ENCODE results near the gene NLE1. TPM values are rescaled to one million over a fixed set of nuclear protein-coding genes. Genes with fewer than 3 reads are reported as not detected.

Gene NLE1
- total and polyA plus RNA-seq, 2 experiments from 2014 or later = 6.8 to 18.5 TPM

DNA sequence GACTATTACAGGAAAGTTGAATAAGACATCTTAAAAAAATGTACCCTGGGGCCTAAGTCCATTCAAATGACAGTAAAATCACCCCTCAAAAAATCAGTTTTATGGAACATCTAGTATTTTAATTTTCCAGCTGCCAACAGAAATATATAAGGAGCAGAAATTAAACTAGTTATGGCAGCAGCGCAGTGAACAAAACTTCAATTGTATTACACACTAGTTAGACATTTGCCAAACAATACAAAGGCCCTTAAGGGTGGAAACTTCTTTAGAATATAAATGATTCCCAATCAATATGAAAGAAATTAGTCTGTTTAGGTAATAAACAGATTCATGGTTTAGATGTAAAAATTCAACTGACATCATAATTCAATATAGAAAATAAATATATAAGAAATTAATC is 60.5 kb downstream of the NLE1 start:
- Histone ChIP-seq H3K36me3 (ENCODE audit: low read depth) (no peaks in the 10 kb centered on the region), H3K4me3 (no peak overlapping the region), H3K27me3 (replicated peaks; ENCODE audit: insufficient read depth) (no peaks in the 10 kb centered on the region), H3K9ac (no peak overlapping the region), H3K4me2 (ENCODE audit: unreplicated experiment) (no peak overlapping the region), H4K20me1 (ENCODE audit: insufficient read depth) (no peaks in the 10 kb centered on the region), H2AFZ (no peak overlapping the region), H3K9me2 (ENCODE audit: insufficient read depth) (no peaks in the 10 kb centered on the region), H3K27ac (no peak overlapping the region), H3K79me2 (ENCODE audit: insufficient read depth) (peaks cover 38% of the 10 kb centered on the region), H3K9me3 (ENCODE audit: low read depth) (no peaks in the 10 kb centered on the region), H3F3A (ENCODE audit: insufficient read depth) (peaks cover 16% of the 10 kb centered on the region), H3K4me1 (ENCODE audit: insufficient read depth) (peaks cover 23% of the 10 kb centered on the region)
- WGBS, 2 experiments (ENCODE audit: low coverage in 1 of 2, low lambda C conversion rate in 2 of 2, missing lambda C conversion rate in 2 of 2) = 98 to 100% methylated on average over 1 of the region's 1 CpG
- TF ChIP-seq EZH2 (IDR thresholded peaks at IDR 0.05; ENCODE audit: insufficient read depth, poor library complexity, severe bottlenecking) (no peak), EZH2phosphoT487 (IDR thresholded peaks at IDR 0.05; ENCODE audit: insufficient read depth, low read depth) (no peak)
- DNase-seq = no peak
- in situ Hi-C loops (cut with MboI) = loop anchor here (25.0 kb wide), 1 partner anchor 1431 kb away; no protein-coding TSS in a partner anchor

DNA sequence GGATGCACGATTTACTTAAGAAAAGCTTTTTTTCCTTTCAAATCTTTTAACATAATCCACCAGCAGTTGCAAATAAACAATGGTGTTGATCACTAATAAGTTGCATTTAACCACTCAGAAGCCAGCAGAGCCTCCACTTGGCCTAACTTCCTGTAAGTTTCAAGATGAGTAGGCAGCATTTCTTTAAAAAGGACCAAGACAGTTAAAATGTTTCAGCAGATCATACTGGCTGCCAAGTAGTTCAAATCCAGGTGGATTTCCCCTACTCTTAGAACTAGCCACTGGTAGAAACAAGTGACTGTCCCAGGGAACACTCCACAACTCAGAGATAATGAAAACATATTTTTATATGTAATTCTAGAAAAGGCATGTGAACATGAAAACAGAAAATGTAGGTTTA is 61.6 kb downstream of the NLE1 start:
- in situ Hi-C loops (cut with MboI) = loop anchor here (25.0 kb wide), 1 partner anchor 1432 kb away; no protein-coding TSS in a partner anchor
- 50 to 59% methylated on average over 1 of the region's 1 CpG for WGBS, 2 experiments (ENCODE audit: low coverage in 1 of 2, low lambda C conversion rate in 2 of 2, missing lambda C conversion rate in 2 of 2)

GRCh38 chr17:35079547-35080423 is 62.3 kb downstream of the NLE1 start:
- H3F3A ChIP-seq (ENCODE audit: insufficient read depth) = peaks cover 16% of the 10 kb centered on the region
- no peak overlapping the region for H2AFZ ChIP-seq
- H3K79me2 ChIP-seq (ENCODE audit: insufficient read depth) = peaks cover 26% of the 10 kb centered on the region
- no peak overlapping the region for H3K4me3 ChIP-seq
- H3K27me3 ChIP-seq (replicated peaks; ENCODE audit: insufficient read depth) = no peaks in the 10 kb centered on the region
- no peaks in the 10 kb centered on the region for H4K20me1 ChIP-seq (ENCODE audit: insufficient read depth)
- no peak for TF ChIP-seq EZH2phosphoT487 (IDR thresholded peaks at IDR 0.05; ENCODE audit: insufficient read depth, low read depth)
- TF ChIP-seq EZH2 (IDR thresholded peaks at IDR 0.05; ENCODE audit: insufficient read depth, poor library complexity, severe bottlenecking) = no peak
- 98 to 100% methylated on average over 1 of the region's 1 CpG for WGBS, 2 experiments (ENCODE audit: low coverage in 1 of 2, low lambda C conversion rate in 2 of 2, missing lambda C conversion rate in 2 of 2)
- no peaks in the 10 kb centered on the region for H3K36me3 ChIP-seq (ENCODE audit: low read depth)
- no peak overlapping the region for H3K4me2 ChIP-seq (ENCODE audit: unreplicated experiment)
- no peaks in the 10 kb centered on the region for H3K9me3 ChIP-seq (ENCODE audit: low read depth)
- H3K4me1 ChIP-seq (ENCODE audit: insufficient read depth) = peaks cover 14% of the 10 kb centered on the region
- H3K9ac ChIP-seq = no peak overlapping the region
- DNase-seq = peak; percentile 33
- in situ Hi-C loops (cut with MboI) = loop anchor here (25.0 kb wide), 1 partner anchor 1433 kb away; no protein-coding TSS in a partner anchor
- H3K9me2 ChIP-seq (ENCODE audit: insufficient read depth) = no peaks in the 10 kb centered on the region
- no peak overlapping the region for H3K27ac ChIP-seq

More for the DNA sequence above, 61.6 kb downstream of the NLE1 start:
- Histone ChIP-seq H4K20me1 (ENCODE audit: insufficient read depth) (no peaks in the 10 kb centered on the region), H3K9ac (no peak overlapping the region), H3F3A (ENCODE audit: insufficient read depth) (peaks cover 16% of the 10 kb centered on the region), H3K4me3 (no peak overlapping the region), H3K27me3 (replicated peaks; ENCODE audit: insufficient read depth) (no peaks in the 10 kb centered on the region), H3K36me3 (ENCODE audit: low read depth) (no peaks in the 10 kb centered on the region), H3K4me1 (ENCODE audit: insufficient read depth) (peaks cover 20% of the 10 kb centered on the region), H2AFZ (no peak overlapping the region), H3K27ac (no peak overlapping the region), H3K79me2 (ENCODE audit: insufficient read depth) (peaks cover 27% of the 10 kb centered on the region), H3K9me3 (ENCODE audit: low read depth) (no peaks in the 10 kb centered on the region), H3K9me2 (ENCODE audit: insufficient read depth) (no peaks in the 10 kb centered on the region), H3K4me2 (ENCODE audit: unreplicated experiment) (no peak overlapping the region)
- DNase-seq = no peak
- TF ChIP-seq EZH2phosphoT487 (IDR thresholded peaks at IDR 0.05; ENCODE audit: insufficient read depth, low read depth) (no peak), EZH2 (IDR thresholded peaks at IDR 0.05; ENCODE audit: insufficient read depth, poor library complexity, severe bottlenecking) (no peak)

Small RNA genes lying within 50 kb of the gene (small RNA-seq; reads per million reads assigned to genes)
- gene RNU6-840P (ENCODE audit: low read depth, low replicate concordance) = not detected

Other genes with a start within 250 kb of the NLE1 start
- 2.2 and 2.9 TPM in 2 replicates for gene CCT6B, start 180.8 kb downstream of the NLE1 start, total RNA-seq (2014; rRNA removed; shearing (Covaris generic))
- 3.8 and 4.6 TPM in 2 replicates for gene CCT6B, start 180.8 kb downstream of the NLE1 start, polyA plus RNA-seq (2016; fragmentation: Nextera tagmentation; extraction: Ambion mirVana)
- gene ZNF830, start 180.8 kb downstream of the NLE1 start, total RNA-seq (2014; rRNA removed; shearing (Covaris generic)) = 4.5 and 4.6 TPM in 2 replicates
- gene ZNF830, start 180.8 kb downstream of the NLE1 start, polyA plus RNA-seq (2016; fragmentation: Nextera tagmentation; extraction: Ambion mirVana) = 10.2 and 10.6 TPM in 2 replicates
- gene LIG3, start 161.8 kb downstream of the NLE1 start, total RNA-seq (2014; rRNA removed; shearing (Covaris generic)) = 14.4 and 22.0 TPM in 2 replicates
- gene LIG3, start 161.8 kb downstream of the NLE1 start, polyA plus RNA-seq (2016; fragmentation: Nextera tagmentation; extraction: Ambion mirVana) = 11.8 and 12.4 TPM in 2 replicates
- 7.0 and 9.0 TPM in 2 replicates for gene RFFL, start 78.6 kb downstream of the NLE1 start, total RNA-seq (2014; rRNA removed; shearing (Covaris generic))
- 3.9 and 4.2 TPM in 2 replicates for gene RFFL, start 78.6 kb downstream of the NLE1 start, polyA plus RNA-seq (2016; fragmentation: Nextera tagmentation; extraction: Ambion mirVana)
- 2.8 and 9.9 TPM in 2 replicates for gene RAD51D, start 22.4 kb downstream of the NLE1 start, total RNA-seq (2014; rRNA removed; shearing (Covaris generic))
- 7.7 and 8.0 TPM in 2 replicates for gene RAD51D, start 22.4 kb downstream of the NLE1 start, polyA plus RNA-seq (2016; fragmentation: Nextera tagmentation; extraction: Ambion mirVana)
- not detected in 2 replicates for gene FNDC8, start 20.7 kb downstream of the NLE1 start, total RNA-seq (2014; rRNA removed; shearing (Covaris generic))
- not detected in 2 replicates for gene FNDC8, start 20.7 kb downstream of the NLE1 start, polyA plus RNA-seq (2016; fragmentation: Nextera tagmentation; extraction: Ambion mirVana)
- not detected in 2 replicates for gene UNC45B, start 5.5 kb upstream of the NLE1 start, total RNA-seq (2014; rRNA removed; shearing (Covaris generic))
- not detected in 2 replicates for gene UNC45B, start 5.5 kb upstream of the NLE1 start, polyA plus RNA-seq (2016; fragmentation: Nextera tagmentation; extraction: Ambion mirVana)
- gene SLC35G3, start 52.1 kb upstream of the NLE1 start, total RNA-seq (2014; rRNA removed; shearing (Covaris generic)) = not detected in 2 replicates
- gene SLC35G3, start 52.1 kb upstream of the NLE1 start, polyA plus RNA-seq (2016; fragmentation: Nextera tagmentation; extraction: Ambion mirVana) = not detected in 2 replicates
- gene SLFN5, start 100.8 kb upstream of the NLE1 start, total RNA-seq (2014; rRNA removed; shearing (Covaris generic)) = 57.3 and 72.7 TPM in 2 replicates
- gene SLFN5, start 100.8 kb upstream of the NLE1 start, polyA plus RNA-seq (2016; fragmentation: Nextera tagmentation; extraction: Ambion mirVana) = 33.4 and 33.9 TPM in 2 replicates
- gene SLFN11, start 231.3 kb upstream of the NLE1 start, total RNA-seq (2014; rRNA removed; shearing (Covaris generic)) = 49.3 and 59.7 TPM in 2 replicates
- gene SLFN11, start 231.3 kb upstream of the NLE1 start, polyA plus RNA-seq (2016; fragmentation: Nextera tagmentation; extraction: Ambion mirVana) = 32.8 and 34.1 TPM in 2 replicates

Measured in GM23248 (cell line).